Measurements from ENCODE around the gene SCTR. TPM values are rescaled to one million over a fixed set of nuclear protein-coding genes. Genes with fewer than 3 reads are reported as not detected.
A peak's percentile ranks its signal among the peaks of the same experiment; 100 is the strongest.

Gene SCTR
- total RNA-seq, 1 donor from 2014 or later, result 33.1 TPM

DNA sequence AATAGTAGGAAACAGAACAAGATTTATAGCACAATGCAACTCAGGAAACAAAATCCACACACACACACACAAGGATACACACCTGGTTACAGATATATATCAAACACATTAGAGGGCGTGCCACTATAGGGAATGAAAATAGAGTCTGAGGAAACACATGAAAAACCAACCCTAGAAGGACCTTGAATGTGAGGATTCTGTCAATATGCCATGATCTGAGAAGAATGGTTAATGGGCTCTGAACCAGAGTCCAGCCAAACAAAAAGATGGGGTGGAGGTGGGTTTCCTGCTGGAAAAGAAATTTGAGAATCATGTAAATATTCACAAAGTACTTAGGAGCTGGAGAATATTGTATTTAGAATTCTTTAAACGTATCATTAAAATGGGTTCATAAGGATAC lies 100.5 kb downstream of the SCTR start:
- H3K36me3 Mint-ChIP-seq (ENCODE audit: insufficient read depth), result peaks cover 6% of the 10 kb centered on the region
- H3K27ac Mint-ChIP-seq, result peak overlapping the region; percentile 23

GRCh38 chr2:119423108-119423444 lies 101.2 kb downstream of the SCTR start:
- Mint-ChIP-seq H3K27ac (no peak overlapping the region), H3K4me3 (ENCODE audit: low read depth) (no peak overlapping the region), H3K9me3 (ENCODE audit: low read depth) (peaks cover 7% of the 10 kb centered on the region), H3K36me3 (ENCODE audit: insufficient read depth) (peaks cover 6% of the 10 kb centered on the region), H3K27me3 (peaks cover 3% of the 10 kb centered on the region), H3K4me1 (ENCODE audit: low read depth) (peaks cover 59% of the 10 kb centered on the region)
- DNase-seq (ENCODE audit: low spot score, unreplicated experiment), result no peak
- TF ChIP-seq, protein P1, sequence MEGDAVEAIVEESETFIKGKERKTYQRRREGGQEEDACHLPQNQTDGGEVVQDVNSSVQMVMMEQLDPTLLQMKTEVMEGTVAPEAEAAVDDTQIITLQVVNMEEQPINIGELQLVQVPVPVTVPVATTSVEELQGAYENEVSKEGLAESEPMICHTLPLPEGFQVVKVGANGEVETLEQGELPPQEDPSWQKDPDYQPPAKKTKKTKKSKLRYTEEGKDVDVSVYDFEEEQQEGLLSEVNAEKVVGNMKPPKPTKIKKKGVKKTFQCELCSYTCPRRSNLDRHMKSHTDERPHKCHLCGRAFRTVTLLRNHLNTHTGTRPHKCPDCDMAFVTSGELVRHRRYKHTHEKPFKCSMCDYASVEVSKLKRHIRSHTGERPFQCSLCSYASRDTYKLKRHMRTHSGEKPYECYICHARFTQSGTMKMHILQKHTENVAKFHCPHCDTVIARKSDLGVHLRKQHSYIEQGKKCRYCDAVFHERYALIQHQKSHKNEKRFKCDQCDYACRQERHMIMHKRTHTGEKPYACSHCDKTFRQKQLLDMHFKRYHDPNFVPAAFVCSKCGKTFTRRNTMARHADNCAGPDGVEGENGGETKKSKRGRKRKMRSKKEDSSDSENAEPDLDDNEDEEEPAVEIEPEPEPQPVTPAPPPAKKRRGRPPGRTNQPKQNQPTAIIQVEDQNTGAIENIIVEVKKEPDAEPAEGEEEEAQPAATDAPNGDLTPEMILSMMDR (IDR thresholded peaks at IDR 0.05; ENCODE audit: unreplicated experiment), result no peak

More for the DNA sequence above, 100.5 kb downstream of the SCTR start:
- Mint-ChIP-seq H3K4me1 (ENCODE audit: low read depth) (peaks cover 62% of the 10 kb centered on the region), H3K4me3 (ENCODE audit: low read depth) (no peak overlapping the region), H3K9me3 (ENCODE audit: low read depth) (peaks cover 7% of the 10 kb centered on the region), H3K27me3 (peaks cover 3% of the 10 kb centered on the region)
- TF ChIP-seq, protein P1 (IDR thresholded peaks at IDR 0.05; ENCODE audit: unreplicated experiment), result no peak
- no peak for DNase-seq (ENCODE audit: low spot score, unreplicated experiment)

- H3K9me3 Mint-ChIP-seq (ENCODE audit: low read depth), result peaks cover 7% of the 10 kb centered on the region
- peaks cover 56% of the 10 kb centered on the region for H3K4me1 Mint-ChIP-seq (ENCODE audit: low read depth)
- no peak overlapping the region for H3K4me3 Mint-ChIP-seq (ENCODE audit: low read depth)
- no peak for DNase-seq (ENCODE audit: low spot score, unreplicated experiment)
- peaks cover 3% of the 10 kb centered on the region for H3K27me3 Mint-ChIP-seq
- H3K36me3 Mint-ChIP-seq (ENCODE audit: insufficient read depth), result peaks cover 6% of the 10 kb centered on the region
- H3K27ac Mint-ChIP-seq, result peak overlapping the region; percentile 31
- TF ChIP-seq, protein P1 (IDR thresholded peaks at IDR 0.05; ENCODE audit: unreplicated experiment), result no peak
Observed at GRCh38 chr2:119422360-119423107, 101.7 kb downstream of the SCTR start.

GRCh38 chr2:119421741-119422140 lies 102.5 kb downstream of the SCTR start:
- H3K9me3 Mint-ChIP-seq (ENCODE audit: low read depth), result peaks cover 7% of the 10 kb centered on the region
- H3K27ac Mint-ChIP-seq, result no peak overlapping the region
- H3K27me3 Mint-ChIP-seq, result peaks cover under 1% of the 10 kb centered on the region
- DNase-seq (ENCODE audit: low spot score, unreplicated experiment), result no peak
- H3K4me1 Mint-ChIP-seq (ENCODE audit: low read depth), result peaks cover 50% of the 10 kb centered on the region
- TF ChIP-seq, protein P1 (IDR thresholded peaks at IDR 0.05; ENCODE audit: unreplicated experiment), result no peak
- no peak overlapping the region for H3K4me3 Mint-ChIP-seq (ENCODE audit: low read depth)
- H3K36me3 Mint-ChIP-seq (ENCODE audit: insufficient read depth), result peaks cover 6% of the 10 kb centered on the region

DNA sequence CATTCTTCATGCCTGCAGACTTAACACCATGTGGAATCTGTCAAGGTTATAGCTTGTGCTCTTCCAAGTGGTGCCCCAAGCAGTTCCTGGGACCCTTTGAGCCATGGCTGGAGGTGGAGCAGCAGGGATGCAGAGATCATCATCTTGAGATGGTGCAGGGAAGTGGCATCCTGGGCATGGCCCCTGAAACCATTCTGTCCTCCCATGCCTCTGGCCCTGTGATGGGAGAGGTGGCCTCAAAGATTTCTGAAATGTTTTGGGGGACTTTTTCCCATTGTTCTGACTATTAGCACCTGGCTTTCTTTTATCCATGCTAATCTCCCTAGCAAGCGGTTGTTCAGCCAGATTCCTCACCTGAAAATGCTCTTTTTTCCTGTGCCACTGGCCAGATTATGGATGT lies 103.0 kb downstream of the SCTR start:
- Mint-ChIP-seq H3K4me1 (ENCODE audit: low read depth) (peaks cover 45% of the 10 kb centered on the region), H3K36me3 (ENCODE audit: insufficient read depth) (peaks cover 6% of the 10 kb centered on the region), H3K4me3 (ENCODE audit: low read depth) (no peak overlapping the region), H3K27me3 (no peaks in the 10 kb centered on the region), H3K9me3 (ENCODE audit: low read depth) (peaks cover 7% of the 10 kb centered on the region), H3K27ac (no peak overlapping the region)
- TF ChIP-seq, protein P1 (IDR thresholded peaks at IDR 0.05; ENCODE audit: unreplicated experiment), result no peak
- DNase-seq (ENCODE audit: low spot score, unreplicated experiment), result no peak

Measured in progenitor cell of endocrine pancreas (in vitro differentiated cells).